GM23338 (cell line): ENCODE results near the gene ATG7.

Experiments
- CREB1 ChIP-seq: fragments of 250-450 bp; sonication (Bioruptor Pico); IDR thresholded peaks from 2 replicates; pipeline ENCODE4 v1.5.0; 2020; ENCODE audit warnings: low read depth, mild to moderate bottlenecking, moderate library complexity
- CTCF ChIP-seq, 2 experiments: fragments of 200-600 bp in 1 of 2; sonication (generic) in 1 of 2; conservative IDR thresholded peaks; 2 replicates each; pipeline versions ENCODE4 v1.5.1 to v1.6.1; 2016 to 2017; ENCODE audit warnings: antibody characterized with exemption in 2 of 2, low read depth in 2 of 2, mild to moderate bottlenecking in 2 of 2, moderate library complexity in 1 of 2
- ETS1 ChIP-seq: IDR thresholded peaks from 2 replicates; pipeline ENCODE4 v1.6.1; 2016; ENCODE audit warnings: antibody characterized with exemption
- EZH2 ChIP-seq: fragments of 200-600 bp; sonication (generic); IDR thresholded peaks from one replicate; pipeline ENCODE4 v1.8.0; 2017; ENCODE audit warnings: antibody characterized with exemption, mild to moderate bottlenecking, low read depth; ENCODE audit not compliant: unreplicated experiment
- EZH2phosphoT487 ChIP-seq: fragments of 200-600 bp; sonication (generic); IDR thresholded peaks from one replicate; pipeline ENCODE4 v1.8.1; 2018; ENCODE audit warnings: antibody characterized with exemption; ENCODE audit not compliant: unreplicated experiment
- NANOG ChIP-seq: IDR thresholded peaks from 2 replicates; pipeline ENCODE4 v1.6.1; 2016; ENCODE audit warnings: antibody characterized with exemption, borderline replicate concordance
- POLR2AphosphoS5 ChIP-seq: IDR thresholded peaks from 2 replicates; pipeline ENCODE4 v1.6.1; 2016; ENCODE audit warnings: antibody characterized with exemption, low read depth
- REST ChIP-seq: IDR thresholded peaks from one replicate; pipeline ENCODE4 v1.6.1; 2018; ENCODE audit warnings: antibody characterized with exemption; ENCODE audit not compliant: unreplicated experiment

- peak; percentile 48 to 55 for TF ChIP-seq CTCF (conservative IDR thresholded peaks at IDR 0.05; ENCODE audit: low read depth in 2 of 2)
- TF ChIP-seq REST: no peak
- no peak for TF ChIP-seq CREB1 (CRISPR knock-in tag)
- no peak for TF ChIP-seq POLR2AphosphoS5
- no peak for TF ChIP-seq ETS1
- no peak for TF ChIP-seq EZH2
- no peak for TF ChIP-seq NANOG
- TF ChIP-seq EZH2phosphoT487: no peak
Observed at GRCh38 chr3:11539677-11540076, 267.5 kb downstream of the ATG7 start.
